GM12892 (cell line): ENCODE measurements around the gene UGT3A2.

Experiments used
- POLR2A ChIP-seq: IDR thresholded peaks from 2 replicates; pipeline ENCODE4 v1.6.1; 2011; ENCODE audit warnings: low read depth, low read length, control low read depth
- POLR2AphosphoS5 ChIP-seq: IDR thresholded peaks from 2 replicates; pipeline ENCODE4 v1.6.1; 2011; ENCODE audit warnings: low read depth, low read length, control low read depth

DNA sequence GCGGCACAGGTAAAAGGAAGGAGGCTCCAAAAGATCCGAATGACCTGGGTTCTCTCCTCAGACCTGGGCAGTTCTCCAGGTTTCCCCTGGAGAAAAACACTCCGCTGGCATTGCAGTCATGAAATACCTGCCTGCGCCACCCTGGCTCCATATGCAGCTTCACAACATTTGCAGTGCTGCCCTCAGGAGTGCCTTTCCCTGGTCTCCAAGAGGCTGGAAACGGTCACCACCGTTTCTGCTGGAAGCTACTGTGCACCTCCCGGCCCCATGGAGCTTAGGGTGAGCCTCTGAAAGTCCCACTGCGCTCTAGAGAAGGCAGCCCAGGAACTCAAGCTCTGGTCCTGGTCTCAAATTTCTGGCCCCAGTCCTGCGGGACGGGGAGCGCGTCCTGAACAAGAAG lies 76.2 kb downstream of the UGT3A2 start:
- TF ChIP-seq POLR2AphosphoS5 (no peak), POLR2A (no peak)
